H1 (cell line): Measurements from ENCODE around the gene ESR1. TPM values are rescaled to one million over a fixed set of nuclear protein-coding genes. Genes with fewer than 3 reads are reported as not detected.

Experiments used
- CTCF ChIA-PET: fragments of 300-600 bp; sonication (Branson Sonifier 250); formaldehyde crosslinking; loops from one replicate; lab custom pipeline; 2021; ENCODE audit not compliant: partially characterized antibody; lab: Charles Lee
- POLR2A ChIA-PET: fragments of 300-600 bp; sonication (Branson Sonifier 250); formaldehyde crosslinking; loops from one replicate; lab custom pipeline; 2021; ENCODE audit warnings: inconsistent platforms; ENCODE audit not compliant: partially characterized antibody; lab: Charles Lee
- DNase-seq, 2 experiments: peaks; one replicate each; pipeline versions ENCODE4 v3.0.0 to v3.0.0-alpha.2; 2010 to 2022; ENCODE audit warnings: low spot score in 2 of 2, low read depth in 1 of 2, mixed read lengths in 1 of 2
- FAIRE-seq: peaks from 2 replicates; lab custom pipeline; 2011; peaks lifted over from hg19 to GRCh38; lab: Jason Lieb, UNC
- H2AFZ ChIP-seq: 2 replicates; pipeline ENCODE4 v1.8.1; 2012; ENCODE audit warnings: low read length, inconsistent platforms
- H2AK5ac ChIP-seq: 2 replicates; pipeline ENCODE4 v1.6.1; 2013; ENCODE audit warnings: low read depth, low read length
- H2BK120ac ChIP-seq: replicated peaks from 2 replicates; pipeline ENCODE3; 2013; ENCODE audit warnings: low read depth, low read length, inconsistent platforms
- H2BK12ac ChIP-seq: 2 replicates; pipeline ENCODE4 v1.6.1; 2013; ENCODE audit warnings: low read depth, low read length
- H2BK15ac ChIP-seq: 2 replicates; pipeline ENCODE4 v1.6.1; 2013; ENCODE audit warnings: low read length
- H2BK20ac ChIP-seq: 2 replicates; pipeline ENCODE4 v1.6.1; 2013; ENCODE audit warnings: low read length
- H2BK5ac ChIP-seq: 2 replicates; pipeline ENCODE4 v1.6.1; 2013; ENCODE audit warnings: low read depth, low read length
- H3K14ac ChIP-seq: 2 replicates; pipeline ENCODE4 v1.6.1; 2013; ENCODE audit warnings: inconsistent platforms; ENCODE audit not compliant: insufficient read length
- H3K18ac ChIP-seq: 2 replicates; pipeline ENCODE4 v1.6.1; 2013; ENCODE audit warnings: low read length; ENCODE audit errors: extremely low read depth
- H3K23ac ChIP-seq: 2 replicates; pipeline ENCODE4 v1.6.1; 2013; ENCODE audit warnings: inconsistent platforms; ENCODE audit not compliant: insufficient read length
- H3K23me2 ChIP-seq: 2 replicates; pipeline ENCODE4 v1.6.1; 2013; ENCODE audit warnings: low read depth, low read length
- H3K27ac ChIP-seq: 2 replicates; pipeline ENCODE4 v1.6.1; 2011; ENCODE audit warnings: low read depth, low read length, inconsistent platforms
- H3K27me3 ChIP-seq, 4 experiments: replicated peaks in 1 of 4; 1 replicate in 1 of 4; 2 replicates in 3 of 4; pipeline versions ENCODE4 v1.6.1 to v1.8.1; 2011 to 2013; ENCODE audit warnings: low read length in 3 of 4, mild to moderate bottlenecking in 3 of 4, inconsistent platforms in 2 of 4, mixed read lengths in 2 of 4, moderate library complexity in 1 of 4; ENCODE audit not compliant: control insufficient read depth in 3 of 4, insufficient read depth in 3 of 4; ENCODE audit errors: extremely low read depth in 1 of 4
- H3K36me3 ChIP-seq, 4 experiments: 2 replicates each; pipeline versions ENCODE4 v1.6.1 to v1.8.1; 2011 to 2013; ENCODE audit warnings: mild to moderate bottlenecking in 4 of 4, low read length in 3 of 4, moderate library complexity in 2 of 4, control low read depth in 1 of 4, inconsistent platforms in 1 of 4; ENCODE audit not compliant: insufficient read depth in 4 of 4, control insufficient read depth in 2 of 4
- H3K4ac ChIP-seq: replicated peaks from 2 replicates; pipeline ENCODE3; 2013; ENCODE audit warnings: low read length, low read depth, mixed read lengths, inconsistent platforms; ENCODE audit not compliant: insufficient read length
- H3K4me1 ChIP-seq, 4 experiments: replicated peaks in 1 of 4; 1 replicate in 1 of 4; 2 replicates in 3 of 4; pipeline versions ENCODE4 v1.6.1 to v1.8.1; 2011 to 2013; ENCODE audit warnings: low read length in 3 of 4, inconsistent platforms in 2 of 4, mixed read lengths in 1 of 4; ENCODE audit not compliant: insufficient read depth in 4 of 4, control insufficient read depth in 3 of 4
- H3K4me2 ChIP-seq, 2 experiments: 2 replicates each; pipeline versions ENCODE4 v1.6.1 to v1.8.1; 2011 to 2013; ENCODE audit warnings: low read depth in 2 of 2, low read length in 2 of 2, control low read depth in 1 of 2, inconsistent platforms in 1 of 2, mild to moderate bottlenecking in 1 of 2; ENCODE audit not compliant: insufficient read depth in 1 of 2
- H3K4me3 ChIP-seq, 4 experiments: fragments of 200-600, 300-600 bp in 1 of 4; sonication (generic), shearing (Covaris generic), sonication (Bioruptor Twin) in 1 of 4; 2 replicates each; pipeline versions ENCODE4 v1.5.1 to v1.8.1; 2011 to 2016; ENCODE audit warnings: low read length in 4 of 4, low read depth in 3 of 4, control low read depth in 2 of 4, inconsistent platforms in 2 of 4, mild to moderate bottlenecking in 2 of 4, mixed read lengths in 1 of 4, moderate library complexity in 1 of 4; ENCODE audit not compliant: insufficient read depth in 2 of 4; ENCODE audit errors: extremely low read depth in 1 of 4
- H3K56ac ChIP-seq: replicated peaks from 2 replicates; pipeline ENCODE3; 2013; ENCODE audit warnings: low read depth, mild to moderate bottlenecking, mixed read lengths, low read length, inconsistent platforms; ENCODE audit not compliant: insufficient read length
- H3K79me1 ChIP-seq: 2 replicates; pipeline ENCODE4 v1.6.1; 2013; ENCODE audit warnings: low read depth, low read length, control low read depth
- H3K79me2 ChIP-seq, 2 experiments: 2 replicates each; pipeline versions ENCODE4 v1.6.1 to v1.8.1; 2012 to 2013; ENCODE audit warnings: low read length in 2 of 2, mild to moderate bottlenecking in 2 of 2, inconsistent platforms in 1 of 2; ENCODE audit not compliant: insufficient read depth in 2 of 2, control insufficient read depth in 1 of 2
- H3K9ac ChIP-seq, 4 experiments: replicated peaks in 1 of 4; 1 replicate in 1 of 4; 2 replicates in 3 of 4; pipeline versions ENCODE4 v1.6.1 to v1.8.1; 2011 to 2013; ENCODE audit warnings: low read depth in 3 of 4, low read length in 3 of 4, control low read depth in 2 of 4, mild to moderate bottlenecking in 2 of 4, moderate library complexity in 2 of 4, inconsistent platforms in 1 of 4; ENCODE audit errors: extremely low read depth in 1 of 4
- H3K9me3 ChIP-seq, 2 experiments: 2 replicates each; pipeline versions ENCODE4 v1.6.1 to v1.8.1; 2012 to 2013; ENCODE audit warnings: mild to moderate bottlenecking in 2 of 2, moderate library complexity in 2 of 2, control low read depth in 1 of 2, inconsistent platforms in 1 of 2, low read depth in 1 of 2, low read length in 1 of 2, mixed read lengths in 1 of 2; ENCODE audit not compliant: insufficient read depth in 2 of 2
- H4K20me1 ChIP-seq, 2 experiments: replicated peaks in 1 of 2; 2 replicates each; pipeline versions ENCODE3 to v1.8.1; 2011 to 2013; ENCODE audit warnings: inconsistent platforms in 2 of 2, low read length in 2 of 2, mild to moderate bottlenecking in 1 of 2; ENCODE audit not compliant: insufficient read depth in 2 of 2, control insufficient read depth in 1 of 2
- H4K5ac ChIP-seq: 2 replicates; pipeline ENCODE4 v1.6.1; 2013; ENCODE audit warnings: low read length, low read depth, mixed read lengths, inconsistent platforms; ENCODE audit not compliant: insufficient read length
- H4K8ac ChIP-seq: 2 replicates; pipeline ENCODE4 v1.8.0; 2013; ENCODE audit warnings: mild to moderate bottlenecking, moderate library complexity, low read length, inconsistent platforms; ENCODE audit not compliant: insufficient read depth; ENCODE audit errors: extremely low read depth
- H4K91ac ChIP-seq: replicated peaks from 2 replicates; pipeline ENCODE3; 2013; ENCODE audit warnings: low read length, mixed read lengths, inconsistent platforms; ENCODE audit not compliant: insufficient read length
- JUN ChIP-seq: IDR thresholded peaks from 2 replicates; pipeline ENCODE4 v1.6.1; 2011; ENCODE audit warnings: low read depth, mild to moderate bottlenecking, improper control_type of control experiment, low read length
- KDM4A ChIP-seq: IDR thresholded peaks from one replicate; pipeline ENCODE4 v1.7.1; 2012; ENCODE audit warnings: low read depth, mild to moderate bottlenecking, moderate library complexity, low read length, inconsistent platforms; ENCODE audit not compliant: severe bottlenecking
- RFX5 ChIP-seq: IDR thresholded peaks from 2 replicates; pipeline ENCODE4 v1.6.1; 2011; ENCODE audit warnings: low read depth, low read length, improper control_type of control experiment, borderline replicate concordance
- RNF2 ChIP-seq: fragments of 200-900, 300-1000 bp; sonication (generic); IDR thresholded peaks from 2 replicates; pipeline ENCODE4 v1.7.1; 2016; ENCODE audit warnings: borderline replicate concordance, low read depth, mild to moderate bottlenecking, antibody characterized with exemption, low read length; ENCODE audit not compliant: poor library complexity, severe bottlenecking; ENCODE audit errors: missing control alignments
- RXRA ChIP-seq: IDR thresholded peaks from 2 replicates; pipeline ENCODE4 v1.6.1; 2011; ENCODE audit warnings: low read depth, mild to moderate bottlenecking, low read length, moderate library complexity; ENCODE audit not compliant: insufficient read depth
- SIN3A ChIP-seq, 2 experiments: IDR thresholded peaks in 1 of 2; conservative IDR thresholded peaks in 1 of 2; 2 replicates each; pipeline ENCODE4 v1.6.1; 2011 to 2012; ENCODE audit warnings: low read length in 2 of 2, improper control_type of control experiment in 1 of 2, low read depth in 1 of 2, mild to moderate bottlenecking in 1 of 2
- SP2 ChIP-seq: IDR thresholded peaks from 2 replicates; pipeline ENCODE4 v1.6.1; 2012; ENCODE audit warnings: mild to moderate bottlenecking, low read length, inconsistent platforms
- SP4 ChIP-seq: IDR thresholded peaks from 2 replicates; pipeline ENCODE4 v1.6.1; 2012; ENCODE audit warnings: low read length, inconsistent platforms
- ZNF274 ChIP-seq: IDR thresholded peaks from 2 replicates; pipeline ENCODE4 v1.7.0; 2012; ENCODE audit warnings: low read length, borderline replicate concordance; ENCODE audit errors: extremely low read depth
- WGBS, 2 experiments: shearing (Covaris generic) in 1 of 2; methylation state at CpG; one replicate each; pipeline versions ENCODE4 v1.1.6 to v1.1.7; 2013 to 2015; ENCODE audit warnings: low lambda C conversion rate in 2 of 2, mixed read lengths in 2 of 2, inconsistent platforms in 1 of 2, low coverage in 1 of 2, missing lambda C conversion rate in 1 of 2; ENCODE audit not compliant: insufficient replicate concordance in 2 of 2, insufficient coverage in 1 of 2, insufficient read length in 1 of 2; ENCODE audit errors: extremely low coverage in 1 of 2, missing lambda C conversion rate in 1 of 2; 5-methylcytosine and 5-hydroxymethylcytosine counted together
- polyA plus RNA-seq, 7 experiments: library from polyadenylated mRNA; depleted of rRNA in 3 of 7; stranded (reverse) in 5 of 7; unstranded in 2 of 7; fragments of >200 nt in 5 of 7; fragments of 200-250 nt in 2 of 7; gene quantifications; 1 replicate in 5 of 7; 2 replicates in 1 of 7; 4 replicates in 1 of 7; pipeline versions ENCODE4 v1.2.1 to v1.2.3, GENCODE V29; 2011 to 2013; ENCODE audit warnings: missing spikeins in 2 of 7, mixed read lengths in 2 of 7
- total RNA-seq: library from RNA; stranded (reverse); fragmentation: NEBNext Ultra II Directional; extraction: Animal tissue kit (Norgen Biotek cat#: 25700); gene quantifications from 2 replicates; pipeline ENCODE4 v1.2.1, GENCODE V29; 2021
- TF ChIP-seq, protein P1 (sequence below), 3 experiments: IDR thresholded peaks; 1 replicate in 2 of 3; 2 replicates in 1 of 3; pipeline versions ENCODE4 v1.5.1 to v1.6.1; 2011; ENCODE audit warnings: low read length in 3 of 3, mild to moderate bottlenecking in 3 of 3, inconsistent platforms in 2 of 3, low read depth in 1 of 3, moderate library complexity in 1 of 3; ENCODE audit not compliant: insufficient read depth in 1 of 3; ENCODE audit errors: control extremely low read depth in 1 of 3

ESR1 gene
- total and polyA plus RNA-seq, 2 of the 8 experiments (the other 6 are each of a cell fraction or from before 2014, with no cell fraction given) = 0.03 to 0.17 TPM

- WGBS, 2 experiments = 93% methylated on average over 2 of the region's 2 CpGs; no CpG with 5 or more reads in 1 of the 2 experiments
- Histone ChIP-seq H2BK12ac (no peak overlapping the region), H3K18ac (no peak overlapping the region), H2BK5ac (no peak overlapping the region), H3K4me2 (no peak overlapping the region), H2BK120ac (no peak overlapping the region), H3K4ac (no peak overlapping the region), H3K27ac (no peak overlapping the region), H3K27me3 (no peaks in the 10 kb centered on the region), H3K79me2 (no peaks in the 10 kb centered on the region), H3K14ac (no peak overlapping the region), H4K20me1 (no peaks in the 10 kb centered on the region), H3K9me3 (no peaks in the 10 kb centered on the region), H3K79me1 (no peaks in the 10 kb centered on the region), H4K5ac (no peak overlapping the region), H3K4me1 (no peaks in the 10 kb centered on the region), H3K23me2 (no peaks in the 10 kb centered on the region), H2AFZ (no peak overlapping the region), H3K56ac (no peak overlapping the region), H3K4me3 (no peak overlapping the region), H3K23ac (no peak overlapping the region), H4K8ac (no peak overlapping the region), H2BK20ac (no peak overlapping the region), H3K36me3 (no peaks in the 10 kb centered on the region), H2AK5ac (no peak overlapping the region), H2BK15ac (no peak overlapping the region), H3K9ac (no peak overlapping the region), H4K91ac (no peak overlapping the region)
- no peak for DNase-seq
- POLR2A ChIA-PET = no interaction called here
- FAIRE-seq = no peak
- CTCF ChIA-PET = interaction anchor here (1.0 kb wide), 1 partner anchor 20 kb away, joined by 3 read pairs; no protein-coding TSS in a partner anchor
- TF ChIP-seq ZNF274 = no peak
- TF ChIP-seq SIN3A (conservative IDR thresholded peaks at IDR 0.05 in 1 of 2, IDR thresholded peaks at IDR 0.05 in 1 of 2; ENCODE audit: low read depth in 1 of 2, low read length in 2 of 2) = no peak
- no peak for TF ChIP-seq RNF2
- TF ChIP-seq, protein P1, sequence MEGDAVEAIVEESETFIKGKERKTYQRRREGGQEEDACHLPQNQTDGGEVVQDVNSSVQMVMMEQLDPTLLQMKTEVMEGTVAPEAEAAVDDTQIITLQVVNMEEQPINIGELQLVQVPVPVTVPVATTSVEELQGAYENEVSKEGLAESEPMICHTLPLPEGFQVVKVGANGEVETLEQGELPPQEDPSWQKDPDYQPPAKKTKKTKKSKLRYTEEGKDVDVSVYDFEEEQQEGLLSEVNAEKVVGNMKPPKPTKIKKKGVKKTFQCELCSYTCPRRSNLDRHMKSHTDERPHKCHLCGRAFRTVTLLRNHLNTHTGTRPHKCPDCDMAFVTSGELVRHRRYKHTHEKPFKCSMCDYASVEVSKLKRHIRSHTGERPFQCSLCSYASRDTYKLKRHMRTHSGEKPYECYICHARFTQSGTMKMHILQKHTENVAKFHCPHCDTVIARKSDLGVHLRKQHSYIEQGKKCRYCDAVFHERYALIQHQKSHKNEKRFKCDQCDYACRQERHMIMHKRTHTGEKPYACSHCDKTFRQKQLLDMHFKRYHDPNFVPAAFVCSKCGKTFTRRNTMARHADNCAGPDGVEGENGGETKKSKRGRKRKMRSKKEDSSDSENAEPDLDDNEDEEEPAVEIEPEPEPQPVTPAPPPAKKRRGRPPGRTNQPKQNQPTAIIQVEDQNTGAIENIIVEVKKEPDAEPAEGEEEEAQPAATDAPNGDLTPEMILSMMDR (IDR thresholded peaks at IDR 0.05; ENCODE audit: control extremely low read depth in 1 of 3, insufficient read depth in 1 of 3, low read depth in 1 of 3, low read length in 3 of 3) = no peak
- no peak for TF ChIP-seq RFX5
- no peak for TF ChIP-seq SP2
- TF ChIP-seq RXRA = no peak
- TF ChIP-seq KDM4A = no peak
- TF ChIP-seq JUN = no peak
- TF ChIP-seq SP4 = no peak
These were observed 62.9 kb downstream of the ESR1 start for GRCh38 chr6:151870375-151870774.
